Posterior vena cava (tissue), 2 donors: Measurements from ENCODE around the gene RERE. TPM values are rescaled to one million over a fixed set of nuclear protein-coding genes. Genes with fewer than 3 reads are reported as not detected.

Experiments
- DNase-seq: peaks from one replicate; pipeline ENCODE4 v3.0.0-alpha.2; 2020; ENCODE audit warnings: low spot score
- intact Hi-C, 2 donors: fragments of 100-400 bp; cut with DNase I; formaldehyde crosslinking; loops; one replicate each; pipeline versions ENCODE4 v1.14.1 to v1.14.2; 2022 to 2023
- total RNA-seq, 2 donors: library from RNA; stranded (reverse); fragmentation: NEBNext Ultra II Directional; extraction: Animal tissue kit (Norgen Biotek cat#: 25700); gene quantifications; one replicate each; pipeline ENCODE4 v1.2.1, GENCODE V29; 2021
- donor health status: DM: yes; HTN: yes; CAD: no.
- donor health status: DM: yes; HTN: yes; CAD: no.

The RERE gene
- total RNA-seq, 2 donors from 2014 or later, result 94.9 to 116 TPM

- intact Hi-C loops, result no loop called here
- no peak for DNase-seq
Observed at GRCh38 chr1:8578936-8579335, 238.5 kb downstream of the RERE start.

GRCh38 chr1:8578132-8578877 lies 239.1 kb downstream of the RERE start:
- DNase-seq, result no peak
- intact Hi-C loops, result no loop called here

- intact Hi-C loops, result no loop called here
- no peak for DNase-seq
Observed at GRCh38 chr1:8574985-8575384, 242.5 kb downstream of the RERE start.

- DNase-seq, result no peak
- intact Hi-C loops, result no loop called here
Observed at GRCh38 chr1:8572106-8572505, 245.3 kb downstream of the RERE start.

GRCh38 chr1:8571200-8571984 lies 246.0 kb downstream of the RERE start:
- intact Hi-C loops, result no loop called here
- no peak for DNase-seq

- DNase-seq, result no peak
- intact Hi-C loops, result no loop called here
Observed at GRCh38 chr1:8570465-8570864, 247.0 kb downstream of the RERE start.

- intact Hi-C loops, result loop anchor here (10.0 kb wide), 2 partner anchors 106 to 156 kb away; no protein-coding TSS in a partner anchor
- DNase-seq, result no peak
Observed at GRCh38 chr1:8569242-8569641, 248.2 kb downstream of the RERE start.

- intact Hi-C loops, result loop anchor here (10.0 kb wide), 2 partner anchors 106 to 156 kb away; no protein-coding TSS in a partner anchor
- DNase-seq, result no peak
Observed at GRCh38 chr1:8568837-8569236, 248.6 kb downstream of the RERE start.

- no peak for DNase-seq
- intact Hi-C loops, result loop anchor here (10.0 kb wide), 2 partner anchors 108 to 158 kb away; no protein-coding TSS in a partner anchor
Observed at GRCh38 chr1:8567146-8567545, 250.3 kb downstream of the RERE start.

GRCh38 chr1:8565802-8566201 lies 251.6 kb downstream of the RERE start:
- no peak for DNase-seq
- intact Hi-C loops, result loop anchor here (10.0 kb wide), 2 partner anchors 109 to 159 kb away; no protein-coding TSS in a partner anchor

- no peak for DNase-seq
- intact Hi-C loops, result loop anchor here (5.0 to 10.0 kb wide), 3 partner anchors 103 to 161 kb away; no protein-coding TSS in a partner anchor
Observed at GRCh38 chr1:8563944-8564537, 253.4 kb downstream of the RERE start.

GRCh38 chr1:8562881-8563865 lies 254.3 kb downstream of the RERE start:
- no peak for DNase-seq
- intact Hi-C loops, result loop anchor here (5.0 to 10.0 kb wide), 3 partner anchors 104 to 162 kb away; no protein-coding TSS in a partner anchor

- intact Hi-C loops, result loop anchor here (5.0 to 10.0 kb wide), 3 partner anchors 105 to 163 kb away; no protein-coding TSS in a partner anchor
Observed at GRCh38 chr1:8562222-8562621, 255.2 kb downstream of the RERE start.

GRCh38 chr1:8560611-8561544 lies 256.6 kb downstream of the RERE start:
- intact Hi-C loops, result loop anchor here (5.0 to 10.0 kb wide), 3 partner anchors 106 to 164 kb away; no protein-coding TSS in a partner anchor
- no peak for DNase-seq

More at GRCh38 chr1:8562222-8562621, 255.2 kb downstream of the RERE start:
- no peak for DNase-seq

- no peak for DNase-seq
- intact Hi-C loops, result loop anchor here (5.0 to 10.0 kb wide), 3 partner anchors 107 to 165 kb away; no protein-coding TSS in a partner anchor
Observed at GRCh38 chr1:8560035-8560434, 257.4 kb downstream of the RERE start.

- DNase-seq, result no peak
- intact Hi-C loops, result no loop called here
Observed at GRCh38 chr1:8555582-8555981, 261.9 kb downstream of the RERE start.

- intact Hi-C loops, result no loop called here
- DNase-seq, result no peak
Observed at GRCh38 chr1:8554956-8555534, 262.4 kb downstream of the RERE start.
